SH-SY5Y (cell line): ENCODE data around the gene AEN.

Experiments
- GATA2 ChIP-seq: IDR thresholded peaks from 2 replicates; pipeline ENCODE4 v1.6.1; 2011; ENCODE audit warnings: mild to moderate bottlenecking, low read depth, low read length
- GATA3 ChIP-seq: IDR thresholded peaks from 2 replicates; pipeline ENCODE4 v1.6.1; 2011; ENCODE audit warnings: low read depth, mild to moderate bottlenecking, low read length, moderate library complexity

- TF ChIP-seq GATA2: peak; percentile 89
- peak; percentile 48; the same call in 1 of the 2 replicates for TF ChIP-seq GATA3
Observed at GRCh38 chr15:88586401-88587162, 34.6 kb upstream of the AEN start.
